K562 (cell line): ENCODE data around the gene LAMB1.

Source experiments
- CBX3 ChIP-seq, 2 experiments: IDR thresholded peaks; 1 replicate in 1 of 2; 2 replicates in 1 of 2; pipeline ENCODE4 v1.6.1; 2012; ENCODE audit warnings: inconsistent platforms in 2 of 2, low read length in 2 of 2, borderline replicate concordance in 1 of 2, control low read depth in 1 of 2
- GABPA ChIP-seq: fragments of 200-800 bp; sonication (Bioruptor generic); conservative IDR thresholded peaks from 2 replicates; pipeline ENCODE4 v1.6.1; 2016; ENCODE audit warnings: low read depth, missing genetic modification characterization, missing compliant biosample characterization
- KAT2B ChIP-seq: IDR thresholded peaks from one replicate; pipeline ENCODE4 v1.6.1; 2012; ENCODE audit warnings: low read depth, mild to moderate bottlenecking, control low read depth, inconsistent platforms, low read length, moderate library complexity
- POLR2A ChIP-seq: fragments of 450-650 bp; conservative IDR thresholded peaks from 2 replicates; pipeline ENCODE4 v1.6.1; 2016
- RCOR1 ChIP-seq, 2 experiments: IDR thresholded peaks; 2 replicates each; pipeline ENCODE4 v1.6.1; 2012; ENCODE audit warnings: low read depth in 2 of 2, low read length in 2 of 2, borderline replicate concordance in 1 of 2, improper control_type of control experiment in 1 of 2
- TF ChIP-seq, protein P1 (sequence below): sonication (generic); formaldehyde crosslinking; IDR thresholded peaks from 2 replicates; pipeline ENCODE4 v1.8.1; 2023; ENCODE audit warnings: missing genetic modification reagents, mild to moderate bottlenecking, borderline replicate concordance

- TF ChIP-seq, protein P1, sequence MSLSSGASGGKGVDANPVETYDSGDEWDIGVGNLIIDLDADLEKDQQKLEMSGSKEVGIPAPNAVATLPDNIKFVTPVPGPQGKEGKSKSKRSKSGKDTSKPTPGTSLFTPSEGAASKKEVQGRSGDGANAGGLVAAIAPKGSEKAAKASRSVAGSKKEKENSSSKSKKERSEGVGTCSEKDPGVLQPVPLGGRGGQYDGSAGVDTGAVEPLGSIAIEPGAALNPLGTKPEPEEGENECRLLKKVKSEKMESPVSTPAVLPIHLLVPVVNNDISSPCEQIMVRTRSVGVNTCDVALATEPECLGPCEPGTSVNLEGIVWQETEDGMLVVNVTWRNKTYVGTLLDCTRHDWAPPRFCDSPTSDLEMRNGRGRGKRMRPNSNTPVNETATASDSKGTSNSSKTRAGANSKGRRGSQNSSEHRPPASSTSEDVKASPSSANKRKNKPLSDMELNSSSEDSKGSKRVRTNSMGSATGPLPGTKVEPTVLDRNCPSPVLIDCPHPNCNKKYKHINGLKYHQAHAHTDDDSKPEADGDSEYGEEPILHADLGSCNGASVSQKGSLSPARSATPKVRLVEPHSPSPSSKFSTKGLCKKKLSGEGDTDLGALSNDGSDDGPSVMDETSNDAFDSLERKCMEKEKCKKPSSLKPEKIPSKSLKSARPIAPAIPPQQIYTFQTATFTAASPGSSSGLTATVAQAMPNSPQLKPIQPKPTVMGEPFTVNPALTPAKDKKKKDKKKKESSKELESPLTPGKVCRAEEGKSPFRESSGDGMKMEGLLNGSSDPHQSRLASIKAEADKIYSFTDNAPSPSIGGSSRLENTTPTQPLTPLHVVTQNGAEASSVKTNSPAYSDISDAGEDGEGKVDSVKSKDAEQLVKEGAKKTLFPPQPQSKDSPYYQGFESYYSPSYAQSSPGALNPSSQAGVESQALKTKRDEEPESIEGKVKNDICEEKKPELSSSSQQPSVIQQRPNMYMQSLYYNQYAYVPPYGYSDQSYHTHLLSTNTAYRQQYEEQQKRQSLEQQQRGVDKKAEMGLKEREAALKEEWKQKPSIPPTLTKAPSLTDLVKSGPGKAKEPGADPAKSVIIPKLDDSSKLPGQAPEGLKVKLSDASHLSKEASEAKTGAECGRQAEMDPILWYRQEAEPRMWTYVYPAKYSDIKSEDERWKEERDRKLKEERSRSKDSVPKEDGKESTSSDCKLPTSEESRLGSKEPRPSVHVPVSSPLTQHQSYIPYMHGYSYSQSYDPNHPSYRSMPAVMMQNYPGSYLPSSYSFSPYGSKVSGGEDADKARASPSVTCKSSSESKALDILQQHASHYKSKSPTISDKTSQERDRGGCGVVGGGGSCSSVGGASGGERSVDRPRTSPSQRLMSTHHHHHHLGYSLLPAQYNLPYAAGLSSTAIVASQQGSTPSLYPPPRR (CRISPR knock-in tag): no peak
- TF ChIP-seq GABPA (tag) (no peak), RCOR1 (IDR thresholded peaks at IDR 0.05; ENCODE audit: borderline replicate concordance in 1 of 2, low read depth in 2 of 2, low read length in 2 of 2) (no peak), CBX3 (IDR thresholded peaks at IDR 0.05; ENCODE audit: borderline replicate concordance in 1 of 2, low read length in 2 of 2) (no peak), POLR2A (no peak), KAT2B (no peak)
These were observed 57.6 kb downstream of the LAMB1 start for GRCh38 chr7:107945332-107945731.
